HEK293T (cell line): Measurements from ENCODE around the gene ANKRD29.

Source experiments
- CTCF ChIA-PET: fragments of 350-600 bp; formaldehyde crosslinking; extraction: SDS; loops from one replicate; lab custom pipeline; 2021; ENCODE audit warnings: antibody characterized with exemption, inconsistent platforms; lab: Yijun Ruan, JAX
- POLR2A ChIA-PET: fragments of 350-600 bp; formaldehyde crosslinking; extraction: SDS; loops from one replicate; lab custom pipeline; 2020; ENCODE audit warnings: antibody characterized with exemption, inconsistent platforms; lab: Yijun Ruan, JAX
- DNase-seq: peaks from one replicate; pipeline ENCODE4 v3.0.0; 2012; ENCODE audit warnings: mixed read lengths; ENCODE audit errors: extremely low spot score
- ARNT ChIP-seq: fragments of 450-650 bp; IDR thresholded peaks from 2 replicates; pipeline ENCODE4 v1.6.1; 2017; ENCODE audit warnings: mild to moderate bottlenecking
- BHLHE40 ChIP-seq: fragments of 450-650 bp; IDR thresholded peaks from 2 replicates; pipeline ENCODE4 v1.6.1; 2016; ENCODE audit warnings: mild to moderate bottlenecking, moderate library complexity, borderline replicate concordance
- CTBP1 ChIP-seq: fragments of 450-650 bp; IDR thresholded peaks from 2 replicates; pipeline ENCODE4 v1.6.1; 2016; ENCODE audit warnings: borderline replicate concordance
- ELF4 ChIP-seq: fragments of 450-650 bp; IDR thresholded peaks from 2 replicates; pipeline ENCODE4 v1.6.1; 2017; ENCODE audit warnings: antibody characterized with exemption
- FOXA1 ChIP-seq: fragments of 450-650 bp; IDR thresholded peaks from 2 replicates; pipeline ENCODE4 v1.6.1; 2016; ENCODE audit warnings: mild to moderate bottlenecking
- FOXK2 ChIP-seq: fragments of 450-650 bp; IDR thresholded peaks from 2 replicates; pipeline ENCODE4 v1.6.1; 2016; ENCODE audit warnings: mild to moderate bottlenecking
- FOXM1 ChIP-seq: fragments of 450-650 bp; IDR thresholded peaks from 2 replicates; pipeline ENCODE4 v1.6.1; 2017; ENCODE audit warnings: mild to moderate bottlenecking, borderline replicate concordance
- HDGF ChIP-seq: fragments of 450-650 bp; IDR thresholded peaks from 2 replicates; pipeline ENCODE4 v1.6.1; 2017; ENCODE audit warnings: antibody characterized with exemption, borderline replicate concordance
- L3MBTL2 ChIP-seq: fragments of 450-650 bp; conservative IDR thresholded peaks from 2 replicates; pipeline ENCODE4 v1.6.1; 2016; ENCODE audit warnings: mild to moderate bottlenecking
- LEF1 ChIP-seq: fragments of 450-650 bp; IDR thresholded peaks from 2 replicates; pipeline ENCODE4 v1.6.1; 2017; ENCODE audit warnings: mild to moderate bottlenecking, borderline replicate concordance
- NFRKB ChIP-seq: fragments of 450-650 bp; IDR thresholded peaks from 2 replicates; pipeline ENCODE4 v1.6.1; 2016; ENCODE audit warnings: mild to moderate bottlenecking, moderate library complexity
- PKNOX1 ChIP-seq: fragments of 450-650 bp; IDR thresholded peaks from 2 replicates; pipeline ENCODE4 v1.6.1; 2016
- SP1 ChIP-seq: fragments of 450-650 bp; IDR thresholded peaks from 2 replicates; pipeline ENCODE4 v1.6.1; 2017
- SUZ12 ChIP-seq: fragments of 450-650 bp; IDR thresholded peaks from 2 replicates; pipeline ENCODE4 v1.6.1; 2016; ENCODE audit warnings: mild to moderate bottlenecking
- TARDBP ChIP-seq: fragments of 450-650 bp; IDR thresholded peaks from 2 replicates; pipeline ENCODE4 v1.6.1; 2016
- ZNF384 ChIP-seq: fragments of 450-650 bp; IDR thresholded peaks from 2 replicates; pipeline ENCODE4 v1.6.1; 2016

The ANKRD29 gene

GRCh38 chr18:23573020-23573419 is 89.7 kb downstream of the ANKRD29 start:
- CTCF ChIA-PET, result no interaction called here
- DNase-seq, result no peak
- POLR2A ChIA-PET, result no interaction called here
- no peak for TF ChIP-seq NFRKB
- no peak for TF ChIP-seq L3MBTL2
- TF ChIP-seq ARNT, result no peak
- TF ChIP-seq FOXK2, result no peak
- TF ChIP-seq SP1, result no peak
- TF ChIP-seq CTBP1, result no peak
- TF ChIP-seq ELF4, result no peak
- TF ChIP-seq ZNF384, result no peak
- TF ChIP-seq HDGF, result no peak
- no peak for TF ChIP-seq FOXM1

DNA sequence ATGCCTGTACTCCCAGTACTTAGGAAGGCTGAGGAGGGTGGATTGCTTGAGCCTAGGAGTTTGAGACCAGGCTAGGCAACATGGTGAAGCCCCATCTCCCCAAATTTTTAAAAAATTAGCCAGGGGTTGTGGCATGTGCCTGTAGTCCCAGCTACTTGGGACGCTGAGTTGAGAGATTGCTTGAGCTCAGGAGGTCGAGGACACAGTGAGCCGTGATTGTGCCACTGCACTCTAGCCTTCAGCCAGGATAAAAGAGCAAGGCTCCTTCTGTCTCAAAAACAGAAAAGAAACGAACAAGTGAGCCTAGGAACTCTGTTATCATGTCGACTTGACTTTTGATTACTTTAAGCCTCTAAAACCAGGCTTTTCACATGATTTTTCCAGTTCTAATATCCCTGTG is 90.1 kb downstream of the ANKRD29 start:
- no peak for TF ChIP-seq FOXM1
- TF ChIP-seq FOXA1, result no peak
- no peak for TF ChIP-seq HDGF
- no peak for TF ChIP-seq NFRKB
- no peak for TF ChIP-seq ELF4
- no peak for TF ChIP-seq L3MBTL2
- TF ChIP-seq SP1, result no peak
- no peak for TF ChIP-seq ZNF384
- ChIA-PET POLR2A (no interaction called here), CTCF (no interaction called here)
- no peak for DNase-seq

DNA sequence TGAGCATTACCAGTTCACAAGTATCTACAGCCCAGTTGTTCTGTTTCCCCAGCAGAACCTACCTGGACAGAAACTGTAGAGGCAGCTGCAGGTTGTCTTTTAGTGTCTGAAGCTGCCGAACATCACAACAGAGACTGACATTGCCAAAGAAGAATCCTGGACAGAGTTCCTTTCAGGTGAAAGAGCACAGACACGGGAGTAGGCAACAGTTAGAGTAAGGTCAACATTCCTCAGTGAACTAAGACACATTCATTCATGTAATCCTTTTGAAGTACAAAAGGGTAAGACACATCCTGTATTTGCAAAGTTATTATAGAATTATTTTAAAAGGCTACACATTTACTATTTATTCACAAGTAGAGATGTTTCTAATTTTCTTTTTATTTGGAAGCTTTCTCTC is 90.7 kb downstream of the ANKRD29 start:
- TF ChIP-seq SP1 (no peak), ELF4 (no peak), ARNT (no peak), ZNF384 (no peak), FOXK2 (no peak)
- DNase-seq, result no peak
- POLR2A ChIA-PET, result no interaction called here
- CTCF ChIA-PET, result interaction anchor here (1.8 kb wide), 1 partner anchor 13 kb away, joined by 4 read pairs; no protein-coding TSS in a partner anchor

- TF ChIP-seq CTBP1 (no peak), SUZ12 (no peak), ARNT (no peak), BHLHE40 (no peak), SP1 (no peak), HDGF (no peak), L3MBTL2 (no peak), NFRKB (no peak), ZNF384 (no peak), FOXM1 (no peak)
- DNase-seq, result no peak
- POLR2A ChIA-PET, result no interaction called here
- CTCF ChIA-PET, result interaction anchor here (1.8 kb wide), 1 partner anchor 14 kb away, joined by 4 read pairs; no protein-coding TSS in a partner anchor
These were observed 91.7 kb downstream of the ANKRD29 start for GRCh38 chr18:23570912-23571504.

- ChIA-PET CTCF (no interaction called here), POLR2A (no interaction called here)
- TF ChIP-seq HDGF, result no peak
- TF ChIP-seq NFRKB, result no peak
- no peak for TF ChIP-seq BHLHE40
- no peak for TF ChIP-seq ARNT
- TF ChIP-seq SUZ12, result no peak
- no peak for TF ChIP-seq L3MBTL2
- TF ChIP-seq LEF1, result no peak
- no peak for DNase-seq
These were observed 93.2 kb downstream of the ANKRD29 start for GRCh38 chr18:23569299-23570063.

GRCh38 chr18:23568281-23569138 is 94.2 kb downstream of the ANKRD29 start:
- POLR2A ChIA-PET, result no interaction called here
- TF ChIP-seq SUZ12 (no peak), ARNT (no peak), PKNOX1 (no peak), SP1 (no peak), LEF1 (no peak), FOXK2 (no peak), BHLHE40 (no peak), CTBP1 (no peak)
- DNase-seq, result no peak
- CTCF ChIA-PET, result no interaction called here

DNA sequence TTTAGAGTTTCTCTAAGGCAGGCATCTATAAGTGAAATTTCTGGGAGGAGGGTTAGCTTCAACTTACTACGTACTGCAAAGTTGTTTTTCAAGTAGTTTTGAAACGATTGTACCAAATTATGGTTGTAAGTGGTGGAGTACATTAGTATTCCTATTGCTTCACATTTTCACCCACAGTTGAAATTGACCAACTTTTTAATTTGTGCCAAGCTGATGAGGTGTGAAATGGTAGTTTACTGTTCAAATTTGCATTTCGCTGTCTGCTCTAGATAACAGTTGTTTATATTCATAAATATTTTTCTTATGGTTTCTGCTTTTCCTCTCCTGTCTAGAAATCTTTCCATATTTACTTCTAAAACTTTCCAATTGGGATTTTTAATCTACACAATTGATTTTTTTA is 95.0 kb downstream of the ANKRD29 start:
- ChIA-PET POLR2A (no interaction called here), CTCF (no interaction called here)

More for the DNA sequence above, 95.0 kb downstream of the ANKRD29 start:
- TF ChIP-seq L3MBTL2, result no peak
- TF ChIP-seq HDGF, result no peak
- no peak for TF ChIP-seq LEF1
- TF ChIP-seq FOXM1, result no peak
- TF ChIP-seq CTBP1, result no peak
- no peak for TF ChIP-seq FOXK2
- no peak for TF ChIP-seq ZNF384
- TF ChIP-seq BHLHE40, result no peak
- no peak for TF ChIP-seq SUZ12
- no peak for TF ChIP-seq PKNOX1
- TF ChIP-seq ARNT, result no peak
- no peak for TF ChIP-seq ELF4
- TF ChIP-seq FOXA1, result no peak
- TF ChIP-seq NFRKB, result no peak
- no peak for TF ChIP-seq TARDBP
- DNase-seq, result no peak
